WTC11 (cell line): ENCODE data around the gene NSMCE3. TPM values are rescaled to one million over a fixed set of nuclear protein-coding genes. Genes with fewer than 3 reads are reported as not detected.

Experiments used
- ATAC-seq: fragments of 200-7000 bp; cut with Tn5 transposase; 2 replicates; pipeline ENCODE4 v1.10.0; 2021; ENCODE audit warnings: mild to moderate bottlenecking, moderate library complexity
- CTCF ChIA-PET: fragments of 300-600 bp; sonication (Branson Sonifier 250); formaldehyde crosslinking; loops from one replicate; lab custom pipeline; 2021; ENCODE audit warnings: antibody characterized with exemption; lab: Charles Lee
- POLR2A ChIA-PET: fragments of 350-600 bp; sonication (Branson Sonifier 250); formaldehyde crosslinking; loops from one replicate; lab custom pipeline; 2021; ENCODE audit warnings: antibody characterized with exemption; lab: Charles Lee
- DNase-seq: peaks from one replicate; pipeline ENCODE4 v3.0.0; 2021; ENCODE audit warnings: low spot score
- H3K27ac Mint-ChIP-seq: 2 replicates; pipeline ENCODE4 v1.8.0; 2021; ENCODE audit warnings: mixed read lengths
- H3K27me3 Mint-ChIP-seq: 2 replicates; pipeline ENCODE4 v1.8.0; 2021; ENCODE audit warnings: low read depth, mild to moderate bottlenecking, moderate library complexity, mixed read lengths
- H3K36me3 Mint-ChIP-seq: 2 replicates; pipeline ENCODE4 v1.8.0; 2021; ENCODE audit warnings: mixed read lengths
- H3K4me1 Mint-ChIP-seq: 2 replicates; pipeline ENCODE4 v1.8.0; 2022; ENCODE audit warnings: mixed read lengths
- H3K4me3 Mint-ChIP-seq: 2 replicates; pipeline ENCODE4 v1.8.0; 2021; ENCODE audit warnings: mild to moderate bottlenecking, moderate library complexity, mixed read lengths
- H3K9me3 Mint-ChIP-seq: 2 replicates; pipeline ENCODE4 v1.8.0; 2021; ENCODE audit warnings: mixed read lengths
- AFF4 ChIP-seq: sonication (generic); formaldehyde crosslinking; IDR thresholded peaks from 2 replicates; pipeline ENCODE4 v1.8.1; 2023; ENCODE audit warnings: mild to moderate bottlenecking, missing genetic modification reagents, borderline replicate concordance
- CREB1 ChIP-seq: sonication (generic); formaldehyde crosslinking; IDR thresholded peaks from 2 replicates; pipeline ENCODE4 v1.8.0; 2023; ENCODE audit warnings: mild to moderate bottlenecking, missing genetic modification reagents
- GABPB1 ChIP-seq: sonication (generic); formaldehyde crosslinking; IDR thresholded peaks from 2 replicates; pipeline ENCODE4 v1.8.1; 2023; ENCODE audit warnings: mild to moderate bottlenecking, missing genetic modification reagents
- HMGA2 ChIP-seq: fragments of 250-450 bp; sonication (Bioruptor Pico); IDR thresholded peaks from 2 replicates; pipeline ENCODE4 v1.4.0; 2021; ENCODE audit warnings: mild to moderate bottlenecking, moderate library complexity
- OVOL2 ChIP-seq: fragments of 250-450 bp; sonication (Bioruptor Pico); IDR thresholded peaks from 2 replicates; pipeline ENCODE4 v1.9.0; 2021; ENCODE audit warnings: mild to moderate bottlenecking, borderline replicate concordance
- SMAD4 ChIP-seq: sonication (generic); formaldehyde crosslinking; IDR thresholded peaks from 2 replicates; pipeline ENCODE4 v1.8.0; 2022; ENCODE audit warnings: mild to moderate bottlenecking, missing genetic modification reagents
- ZBTB21 ChIP-seq: sonication (generic); formaldehyde crosslinking; IDR thresholded peaks from 2 replicates; pipeline ENCODE4 v1.8.1; 2023; ENCODE audit warnings: mild to moderate bottlenecking, missing genetic modification reagents, borderline replicate concordance
- ZNF317 ChIP-seq: sonication (generic); formaldehyde crosslinking; IDR thresholded peaks from 2 replicates; pipeline ENCODE4 v1.8.1; 2023; ENCODE audit warnings: low read depth, mild to moderate bottlenecking, moderate library complexity, missing genetic modification reagents, borderline replicate concordance
- ZNF423 ChIP-seq: fragments of 250-450 bp; sonication (Bioruptor Pico); IDR thresholded peaks from 2 replicates; pipeline ENCODE4 v2.1.2; 2022; ENCODE audit warnings: mild to moderate bottlenecking, moderate library complexity
- ZNF671 ChIP-seq: fragments of 250-450 bp; sonication (Bioruptor Pico); IDR thresholded peaks from 2 replicates; pipeline ENCODE4 v1.8.0; 2021; ENCODE audit warnings: mild to moderate bottlenecking
- total RNA-seq: library from RNA; stranded (reverse); gene quantifications from 3 replicates; pipeline ENCODE4 v1.2.3, GENCODE V29; 2021
- TF ChIP-seq, protein P1 (sequence below): sonication (generic); formaldehyde crosslinking; IDR thresholded peaks from 2 replicates; pipeline ENCODE4 v1.8.0; 2023; ENCODE audit warnings: mild to moderate bottlenecking, missing genetic modification reagents
- TF ChIP-seq, protein P2 (sequence below): fragments of 250-450 bp; sonication (Bioruptor Pico); IDR thresholded peaks from 2 replicates; pipeline ENCODE4 v1.8.0; 2021; ENCODE audit warnings: mild to moderate bottlenecking
- TF ChIP-seq, protein P3 (sequence below): sonication (generic); formaldehyde crosslinking; IDR thresholded peaks from 2 replicates; pipeline ENCODE4 v1.8.0; 2022; ENCODE audit warnings: missing genetic modification reagents
- TF ChIP-seq, protein P4 (sequence below): sonication (generic); formaldehyde crosslinking; IDR thresholded peaks from 2 replicates; pipeline ENCODE4 v1.8.1; 2023; ENCODE audit warnings: mild to moderate bottlenecking, moderate library complexity, missing genetic modification reagents
- TF ChIP-seq, protein P5 (sequence below): fragments of 250-450 bp; sonication (Bioruptor Pico); IDR thresholded peaks from 2 replicates; pipeline ENCODE4 v1.9.0; 2021; ENCODE audit warnings: mild to moderate bottlenecking
- TF ChIP-seq, protein P6 (sequence below): sonication (generic); formaldehyde crosslinking; IDR thresholded peaks from 2 replicates; pipeline ENCODE4 v1.8.0; 2022; ENCODE audit warnings: mild to moderate bottlenecking, missing genetic modification reagents

The NSMCE3 gene
- total RNA-seq, 1 experiment from 2014 or later: 6.6 TPM

DNA sequence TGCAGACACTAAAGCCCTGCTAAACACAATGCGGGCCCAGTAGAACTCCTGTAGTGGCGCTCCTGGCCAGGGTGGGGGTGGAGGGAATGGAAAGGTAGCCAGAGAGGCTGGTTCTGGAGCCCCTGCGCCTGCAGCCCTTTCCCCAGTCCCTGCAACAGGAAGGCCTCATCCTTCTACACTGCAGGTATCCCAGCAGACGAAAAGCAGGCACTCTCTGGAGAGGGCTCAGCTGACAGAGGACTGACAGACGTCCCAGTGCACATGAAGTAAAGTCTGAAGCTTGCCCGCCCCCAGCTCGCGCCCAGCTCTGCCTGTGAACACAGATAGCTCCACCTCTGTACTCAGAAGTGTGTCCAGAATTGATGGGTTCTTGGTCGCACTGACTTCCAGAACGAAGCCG is 46.0 kb downstream of the NSMCE3 start:
- peaks cover 31% of the 10 kb centered on the region for H3K4me1 Mint-ChIP-seq
- ChIA-PET CTCF (interaction anchor here (2.0 kb wide), 1 partner anchor 83 kb away, joined by 8 read pairs; no protein-coding TSS in a partner anchor), POLR2A (no interaction called here)
- no peak for DNase-seq
- H3K4me3 Mint-ChIP-seq: no peak overlapping the region
- peaks cover 4% of the 10 kb centered on the region; the same call in 1 of the 2 replicates for H3K9me3 Mint-ChIP-seq
- H3K27ac Mint-ChIP-seq: no peak overlapping the region
- H3K27me3 Mint-ChIP-seq: no peaks in the 10 kb centered on the region
- peaks cover 2% of the 10 kb centered on the region; the same call in 1 of the 2 replicates for H3K36me3 Mint-ChIP-seq
- TF ChIP-seq CREB1 (CRISPR knock-in tag): no peak
- no peak for ATAC-seq

GRCh38 chr15:29222129-29222853 is 47.3 kb downstream of the NSMCE3 start:
- ATAC-seq (peak; percentile 64), DNase-seq (no peak)
- peaks cover 34% of the 10 kb centered on the region for H3K4me1 Mint-ChIP-seq
- TF ChIP-seq HMGA2 (no peak), GABPB1 (CRISPR knock-in tag) (no peak), ZNF423 (CRISPR knock-in tag) (no peak), ZBTB21 (CRISPR knock-in tag) (no peak), OVOL2 (no peak), ZNF671 (CRISPR knock-in tag) (no peak), AFF4 (CRISPR knock-in tag) (no peak), SMAD4 (CRISPR knock-in tag) (no peak), ZNF317 (CRISPR knock-in tag) (no peak)
- TF ChIP-seq, protein P1, sequence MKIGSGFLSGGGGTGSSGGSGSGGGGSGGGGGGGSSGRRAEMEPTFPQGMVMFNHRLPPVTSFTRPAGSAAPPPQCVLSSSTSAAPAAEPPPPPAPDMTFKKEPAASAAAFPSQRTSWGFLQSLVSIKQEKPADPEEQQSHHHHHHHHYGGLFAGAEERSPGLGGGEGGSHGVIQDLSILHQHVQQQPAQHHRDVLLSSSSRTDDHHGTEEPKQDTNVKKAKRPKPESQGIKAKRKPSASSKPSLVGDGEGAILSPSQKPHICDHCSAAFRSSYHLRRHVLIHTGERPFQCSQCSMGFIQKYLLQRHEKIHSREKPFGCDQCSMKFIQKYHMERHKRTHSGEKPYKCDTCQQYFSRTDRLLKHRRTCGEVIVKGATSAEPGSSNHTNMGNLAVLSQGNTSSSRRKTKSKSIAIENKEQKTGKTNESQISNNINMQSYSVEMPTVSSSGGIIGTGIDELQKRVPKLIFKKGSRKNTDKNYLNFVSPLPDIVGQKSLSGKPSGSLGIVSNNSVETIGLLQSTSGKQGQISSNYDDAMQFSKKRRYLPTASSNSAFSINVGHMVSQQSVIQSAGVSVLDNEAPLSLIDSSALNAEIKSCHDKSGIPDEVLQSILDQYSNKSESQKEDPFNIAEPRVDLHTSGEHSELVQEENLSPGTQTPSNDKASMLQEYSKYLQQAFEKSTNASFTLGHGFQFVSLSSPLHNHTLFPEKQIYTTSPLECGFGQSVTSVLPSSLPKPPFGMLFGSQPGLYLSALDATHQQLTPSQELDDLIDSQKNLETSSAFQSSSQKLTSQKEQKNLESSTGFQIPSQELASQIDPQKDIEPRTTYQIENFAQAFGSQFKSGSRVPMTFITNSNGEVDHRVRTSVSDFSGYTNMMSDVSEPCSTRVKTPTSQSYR (CRISPR knock-in tag): no peak
- TF ChIP-seq, protein P2, sequence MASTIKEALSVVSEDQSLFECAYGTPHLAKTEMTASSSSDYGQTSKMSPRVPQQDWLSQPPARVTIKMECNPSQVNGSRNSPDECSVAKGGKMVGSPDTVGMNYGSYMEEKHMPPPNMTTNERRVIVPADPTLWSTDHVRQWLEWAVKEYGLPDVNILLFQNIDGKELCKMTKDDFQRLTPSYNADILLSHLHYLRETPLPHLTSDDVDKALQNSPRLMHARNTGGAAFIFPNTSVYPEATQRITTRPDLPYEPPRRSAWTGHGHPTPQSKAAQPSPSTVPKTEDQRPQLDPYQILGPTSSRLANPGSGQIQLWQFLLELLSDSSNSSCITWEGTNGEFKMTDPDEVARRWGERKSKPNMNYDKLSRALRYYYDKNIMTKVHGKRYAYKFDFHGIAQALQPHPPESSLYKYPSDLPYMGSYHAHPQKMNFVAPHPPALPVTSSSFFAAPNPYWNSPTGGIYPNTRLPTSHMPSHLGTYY (CRISPR knock-in tag): no peak
- TF ChIP-seq, protein P3, sequence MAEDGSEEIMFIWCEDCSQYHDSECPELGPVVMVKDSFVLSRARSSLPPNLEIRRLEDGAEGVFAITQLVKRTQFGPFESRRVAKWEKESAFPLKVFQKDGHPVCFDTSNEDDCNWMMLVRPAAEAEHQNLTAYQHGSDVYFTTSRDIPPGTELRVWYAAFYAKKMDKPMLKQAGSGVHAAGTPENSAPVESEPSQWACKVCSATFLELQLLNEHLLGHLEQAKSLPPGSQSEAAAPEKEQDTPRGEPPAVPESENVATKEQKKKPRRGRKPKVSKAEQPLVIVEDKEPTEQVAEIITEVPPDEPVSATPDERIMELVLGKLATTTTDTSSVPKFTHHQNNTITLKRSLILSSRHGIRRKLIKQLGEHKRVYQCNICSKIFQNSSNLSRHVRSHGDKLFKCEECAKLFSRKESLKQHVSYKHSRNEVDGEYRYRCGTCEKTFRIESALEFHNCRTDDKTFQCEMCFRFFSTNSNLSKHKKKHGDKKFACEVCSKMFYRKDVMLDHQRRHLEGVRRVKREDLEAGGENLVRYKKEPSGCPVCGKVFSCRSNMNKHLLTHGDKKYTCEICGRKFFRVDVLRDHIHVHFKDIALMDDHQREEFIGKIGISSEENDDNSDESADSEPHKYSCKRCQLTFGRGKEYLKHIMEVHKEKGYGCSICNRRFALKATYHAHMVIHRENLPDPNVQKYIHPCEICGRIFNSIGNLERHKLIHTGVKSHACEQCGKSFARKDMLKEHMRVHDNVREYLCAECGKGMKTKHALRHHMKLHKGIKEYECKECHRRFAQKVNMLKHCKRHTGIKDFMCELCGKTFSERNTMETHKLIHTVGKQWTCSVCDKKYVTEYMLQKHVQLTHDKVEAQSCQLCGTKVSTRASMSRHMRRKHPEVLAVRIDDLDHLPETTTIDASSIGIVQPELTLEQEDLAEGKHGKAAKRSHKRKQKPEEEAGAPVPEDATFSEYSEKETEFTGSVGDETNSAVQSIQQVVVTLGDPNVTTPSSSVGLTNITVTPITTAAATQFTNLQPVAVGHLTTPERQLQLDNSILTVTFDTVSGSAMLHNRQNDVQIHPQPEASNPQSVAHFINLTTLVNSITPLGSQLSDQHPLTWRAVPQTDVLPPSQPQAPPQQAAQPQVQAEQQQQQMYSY (CRISPR knock-in tag): no peak
- TF ChIP-seq, protein P4, sequence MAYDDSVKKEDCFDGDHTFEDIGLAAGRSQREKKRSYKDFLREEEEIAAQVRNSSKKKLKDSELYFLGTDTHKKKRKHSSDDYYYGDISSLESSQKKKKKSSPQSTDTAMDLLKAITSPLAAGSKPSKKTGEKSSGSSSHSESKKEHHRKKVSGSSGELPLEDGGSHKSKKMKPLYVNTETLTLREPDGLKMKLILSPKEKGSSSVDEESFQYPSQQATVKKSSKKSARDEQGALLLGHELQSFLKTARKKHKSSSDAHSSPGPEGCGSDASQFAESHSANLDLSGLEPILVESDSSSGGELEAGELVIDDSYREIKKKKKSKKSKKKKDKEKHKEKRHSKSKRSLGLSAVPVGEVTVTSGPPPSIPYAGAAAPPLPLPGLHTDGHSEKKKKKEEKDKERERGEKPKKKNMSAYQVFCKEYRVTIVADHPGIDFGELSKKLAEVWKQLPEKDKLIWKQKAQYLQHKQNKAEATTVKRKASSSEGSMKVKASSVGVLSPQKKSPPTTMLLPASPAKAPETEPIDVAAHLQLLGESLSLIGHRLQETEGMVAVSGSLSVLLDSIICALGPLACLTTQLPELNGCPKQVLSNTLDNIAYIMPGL (CRISPR knock-in tag): no peak
- TF ChIP-seq, protein P5, sequence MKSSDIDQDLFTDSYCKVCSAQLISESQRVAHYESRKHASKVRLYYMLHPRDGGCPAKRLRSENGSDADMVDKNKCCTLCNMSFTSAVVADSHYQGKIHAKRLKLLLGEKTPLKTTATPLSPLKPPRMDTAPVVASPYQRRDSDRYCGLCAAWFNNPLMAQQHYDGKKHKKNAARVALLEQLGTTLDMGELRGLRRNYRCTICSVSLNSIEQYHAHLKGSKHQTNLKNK: no peak
- TF ChIP-seq, protein P6, sequence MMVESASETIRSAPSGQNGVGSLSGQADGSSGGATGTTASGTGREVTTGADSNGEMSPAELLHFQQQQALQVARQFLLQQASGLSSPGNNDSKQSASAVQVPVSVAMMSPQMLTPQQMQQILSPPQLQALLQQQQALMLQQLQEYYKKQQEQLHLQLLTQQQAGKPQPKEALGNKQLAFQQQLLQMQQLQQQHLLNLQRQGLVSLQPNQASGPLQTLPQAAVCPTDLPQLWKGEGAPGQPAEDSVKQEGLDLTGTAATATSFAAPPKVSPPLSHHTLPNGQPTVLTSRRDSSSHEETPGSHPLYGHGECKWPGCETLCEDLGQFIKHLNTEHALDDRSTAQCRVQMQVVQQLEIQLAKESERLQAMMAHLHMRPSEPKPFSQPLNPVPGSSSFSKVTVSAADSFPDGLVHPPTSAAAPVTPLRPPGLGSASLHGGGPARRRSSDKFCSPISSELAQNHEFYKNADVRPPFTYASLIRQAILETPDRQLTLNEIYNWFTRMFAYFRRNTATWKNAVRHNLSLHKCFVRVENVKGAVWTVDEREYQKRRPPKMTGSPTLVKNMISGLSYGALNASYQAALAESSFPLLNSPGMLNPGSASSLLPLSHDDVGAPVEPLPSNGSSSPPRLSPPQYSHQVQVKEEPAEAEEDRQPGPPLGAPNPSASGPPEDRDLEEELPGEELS (CRISPR knock-in tag): no peak
- POLR2A ChIA-PET: no interaction called here
- peak overlapping the region; percentile 29 for H3K27ac Mint-ChIP-seq
- H3K36me3 Mint-ChIP-seq: peaks cover 2% of the 10 kb centered on the region; the same call in 1 of the 2 replicates
- CTCF ChIA-PET: no interaction called here
- H3K27me3 Mint-ChIP-seq: no peaks in the 10 kb centered on the region
- no peak overlapping the region for H3K4me3 Mint-ChIP-seq
- H3K9me3 Mint-ChIP-seq: peaks cover 4% of the 10 kb centered on the region; the same call in 1 of the 2 replicates
